Mesothelial cell of epicardium (in vitro differentiated cells): ENCODE data around the gene CRHR1. TPM values are rescaled to one million over a fixed set of nuclear protein-coding genes. Genes with fewer than 3 reads are reported as not detected.

Experiments
- DNase-seq, 2 experiments: peaks; one replicate each; pipeline ENCODE4 v3.0.0; 2021; ENCODE audit warnings: low spot score in 2 of 2; ENCODE audit not compliant: unreplicated experiment in 2 of 2
- H3K27ac Mint-ChIP-seq: 2 replicates; pipeline ENCODE4 v1.8.0; 2021; ENCODE audit warnings: mixed read lengths
- H3K27me3 Mint-ChIP-seq: 2 replicates; pipeline ENCODE4 v1.8.0; 2021; ENCODE audit warnings: low read depth, mixed read lengths
- H3K36me3 Mint-ChIP-seq: 2 replicates; pipeline ENCODE4 v1.8.0; 2021; ENCODE audit warnings: mixed read lengths
- H3K4me1 Mint-ChIP-seq: 2 replicates; pipeline ENCODE4 v1.8.0; 2021; ENCODE audit warnings: mixed read lengths
- H3K4me3 Mint-ChIP-seq: 2 replicates; pipeline ENCODE4 v1.8.0; 2021; ENCODE audit warnings: mild to moderate bottlenecking, moderate library complexity, mixed read lengths
- H3K9me3 Mint-ChIP-seq: 2 replicates; pipeline ENCODE4 v1.8.0; 2021; ENCODE audit warnings: mixed read lengths
- total RNA-seq: library from RNA; stranded (reverse); gene quantifications from 3 replicates; pipeline ENCODE4 v1.2.1, GENCODE V29; 2021
- TF ChIP-seq, protein P1 (sequence below): fragments of 200-600 bp; sonication (generic); IDR thresholded peaks from one replicate; pipeline ENCODE4 v1.5.0; 2021; ENCODE audit warnings: antibody characterized with exemption; ENCODE audit not compliant: unreplicated experiment

The CRHR1 gene
- total RNA-seq, 1 donor from 2014 or later = 0.36 TPM

- H3K36me3 Mint-ChIP-seq = no peaks in the 10 kb centered on the region
- H3K27ac Mint-ChIP-seq = no peak overlapping the region
- TF ChIP-seq, protein P1, sequence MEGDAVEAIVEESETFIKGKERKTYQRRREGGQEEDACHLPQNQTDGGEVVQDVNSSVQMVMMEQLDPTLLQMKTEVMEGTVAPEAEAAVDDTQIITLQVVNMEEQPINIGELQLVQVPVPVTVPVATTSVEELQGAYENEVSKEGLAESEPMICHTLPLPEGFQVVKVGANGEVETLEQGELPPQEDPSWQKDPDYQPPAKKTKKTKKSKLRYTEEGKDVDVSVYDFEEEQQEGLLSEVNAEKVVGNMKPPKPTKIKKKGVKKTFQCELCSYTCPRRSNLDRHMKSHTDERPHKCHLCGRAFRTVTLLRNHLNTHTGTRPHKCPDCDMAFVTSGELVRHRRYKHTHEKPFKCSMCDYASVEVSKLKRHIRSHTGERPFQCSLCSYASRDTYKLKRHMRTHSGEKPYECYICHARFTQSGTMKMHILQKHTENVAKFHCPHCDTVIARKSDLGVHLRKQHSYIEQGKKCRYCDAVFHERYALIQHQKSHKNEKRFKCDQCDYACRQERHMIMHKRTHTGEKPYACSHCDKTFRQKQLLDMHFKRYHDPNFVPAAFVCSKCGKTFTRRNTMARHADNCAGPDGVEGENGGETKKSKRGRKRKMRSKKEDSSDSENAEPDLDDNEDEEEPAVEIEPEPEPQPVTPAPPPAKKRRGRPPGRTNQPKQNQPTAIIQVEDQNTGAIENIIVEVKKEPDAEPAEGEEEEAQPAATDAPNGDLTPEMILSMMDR = no peak
- H3K4me3 Mint-ChIP-seq = no peak overlapping the region
- H3K9me3 Mint-ChIP-seq = no peaks in the 10 kb centered on the region
- peaks cover 38% of the 10 kb centered on the region for H3K27me3 Mint-ChIP-seq
- DNase-seq = no peak
- H3K4me1 Mint-ChIP-seq = peaks cover 3% of the 10 kb centered on the region
These were observed 53.5 kb downstream of the CRHR1 start for GRCh38 chr17:45837603-45838002.

DNA sequence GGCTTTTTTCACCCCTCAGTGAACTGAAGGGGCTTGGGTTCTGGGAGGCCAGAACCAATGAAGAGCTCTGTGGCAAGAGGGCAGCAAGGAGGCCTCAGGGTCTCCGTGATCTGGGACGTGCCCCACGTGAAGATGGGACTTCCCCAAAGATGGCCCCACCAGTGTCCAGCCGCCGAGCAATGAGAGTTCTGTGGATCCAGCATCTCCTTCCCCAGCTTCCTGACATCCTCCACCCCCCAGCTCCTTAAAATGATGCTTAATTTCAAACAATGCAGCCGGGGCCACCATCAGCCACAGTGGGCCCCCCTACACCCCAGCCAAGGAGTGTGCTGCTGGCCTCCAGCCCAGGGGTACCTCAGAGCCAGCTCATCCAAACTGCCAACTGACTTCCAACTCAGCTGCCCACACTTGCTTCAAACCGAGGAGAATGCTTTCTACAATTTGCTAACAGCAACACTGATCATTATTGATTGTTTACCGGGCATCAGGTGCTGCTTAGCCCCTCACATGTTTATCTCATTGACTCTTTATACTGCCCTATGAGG, 54.7 kb downstream of the CRHR1 start:
- H3K27me3 Mint-ChIP-seq = peaks cover 39% of the 10 kb centered on the region
- H3K27ac Mint-ChIP-seq = no peak overlapping the region
- no peak for DNase-seq
- peaks cover 1% of the 10 kb centered on the region for H3K4me1 Mint-ChIP-seq
- H3K36me3 Mint-ChIP-seq = no peaks in the 10 kb centered on the region
- TF ChIP-seq, protein P1 = no peak
- no peak overlapping the region for H3K4me3 Mint-ChIP-seq
- no peaks in the 10 kb centered on the region for H3K9me3 Mint-ChIP-seq

- TF ChIP-seq, protein P1 = no peak
- H3K4me1 Mint-ChIP-seq = no peaks in the 10 kb centered on the region
- H3K9me3 Mint-ChIP-seq = no peaks in the 10 kb centered on the region
- no peak overlapping the region for H3K4me3 Mint-ChIP-seq
- DNase-seq = no peak
- no peak overlapping the region for H3K27ac Mint-ChIP-seq
- H3K27me3 Mint-ChIP-seq = peaks cover 36% of the 10 kb centered on the region
- H3K36me3 Mint-ChIP-seq = no peaks in the 10 kb centered on the region
These were observed 55.3 kb downstream of the CRHR1 start for GRCh38 chr17:45839442-45839841.

DNA sequence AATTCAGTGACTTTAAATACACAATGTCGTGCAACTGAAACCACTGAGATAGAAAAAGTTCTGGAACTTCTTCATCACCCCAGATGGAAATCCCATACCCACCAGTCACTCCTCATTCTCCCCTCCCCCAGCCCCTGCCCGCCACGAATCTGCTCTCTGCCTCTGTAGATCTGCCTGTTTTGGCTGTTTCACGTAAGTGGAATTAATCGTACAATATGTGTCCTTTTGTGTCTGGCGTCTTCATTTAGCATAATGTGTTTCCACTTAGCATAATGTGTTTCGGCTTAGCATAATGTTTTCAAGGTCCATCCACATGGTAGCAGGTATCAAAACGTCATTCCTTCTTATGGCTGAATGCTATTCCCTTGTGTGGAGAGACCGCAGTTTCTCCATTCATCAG, 57.1 kb downstream of the CRHR1 start:
- DNase-seq = no peak
- Mint-ChIP-seq H3K27ac (no peak overlapping the region), H3K4me3 (no peak overlapping the region), H3K9me3 (no peaks in the 10 kb centered on the region), H3K4me1 (no peaks in the 10 kb centered on the region), H3K36me3 (no peaks in the 10 kb centered on the region), H3K27me3 (peaks cover 33% of the 10 kb centered on the region)
- TF ChIP-seq, protein P1 = no peak

DNA sequence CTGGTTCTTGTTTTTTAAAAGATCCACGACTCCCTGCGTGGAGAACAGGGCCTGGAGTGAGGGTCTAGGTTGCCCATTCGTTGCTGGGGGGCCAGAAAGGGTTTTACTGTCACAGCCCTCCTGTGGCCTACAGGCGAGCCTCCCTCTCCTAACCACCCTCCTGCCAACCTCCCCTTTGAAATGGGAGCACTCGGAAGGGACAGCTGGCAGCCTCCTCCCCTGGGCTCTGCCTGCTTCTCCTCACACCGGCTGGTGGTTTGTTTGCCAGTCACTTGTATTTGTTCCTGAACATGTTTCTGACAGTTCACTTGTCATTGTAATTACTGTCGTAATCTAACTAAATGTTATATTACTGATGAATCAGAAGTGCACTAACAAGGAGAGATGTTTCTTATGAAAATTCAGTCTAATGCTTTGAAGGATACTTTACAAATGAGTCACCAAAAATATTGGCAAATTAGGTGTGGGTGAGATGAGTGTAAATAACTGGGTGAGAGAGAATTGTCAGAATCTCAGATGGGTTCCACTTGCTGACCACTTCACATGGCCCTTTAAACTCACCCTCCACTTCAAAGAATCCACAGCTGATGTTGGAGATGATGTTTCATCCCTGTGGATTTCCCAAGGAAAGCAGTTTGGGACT, 57.9 kb downstream of the CRHR1 start:
- Mint-ChIP-seq H3K36me3 (no peaks in the 10 kb centered on the region), H3K4me3 (no peak overlapping the region), H3K27ac (no peak overlapping the region), H3K27me3 (peaks cover 30% of the 10 kb centered on the region), H3K4me1 (no peaks in the 10 kb centered on the region), H3K9me3 (no peaks in the 10 kb centered on the region)
- DNase-seq = no peak
- TF ChIP-seq, protein P1 = no peak

- H3K27me3 Mint-ChIP-seq = peaks cover 29% of the 10 kb centered on the region
- no peaks in the 10 kb centered on the region for H3K9me3 Mint-ChIP-seq
- DNase-seq = no peak
- no peak overlapping the region for H3K27ac Mint-ChIP-seq
- H3K4me3 Mint-ChIP-seq = no peak overlapping the region
- TF ChIP-seq, protein P1 = no peak
- H3K4me1 Mint-ChIP-seq = no peaks in the 10 kb centered on the region
- H3K36me3 Mint-ChIP-seq = no peaks in the 10 kb centered on the region
These were observed 59.6 kb downstream of the CRHR1 start for GRCh38 chr17:45843722-45844121.
